SU-DHL-6 (cell line): ENCODE data around the gene SLC25A44.

ENCODE experiments used
- H2AFZ ChIP-seq: fragments of 200-600 bp; sonication (generic); 2 replicates; pipeline ENCODE4 v1.6.1; 2014; ENCODE audit warnings: low read depth, mild to moderate bottlenecking, moderate library complexity, mixed read lengths, antibody characterized with exemption, low read length; ENCODE audit not compliant: severe bottlenecking
- H3F3A ChIP-seq: fragments of 200-600 bp; shearing (Covaris generic); 2 replicates; pipeline ENCODE4 v1.6.0; 2016; ENCODE audit warnings: antibody characterized with exemption, mild to moderate bottlenecking; ENCODE audit not compliant: insufficient read depth
- H3K27ac ChIP-seq: fragments of 200-600 bp; sonication (generic); 2 replicates; pipeline ENCODE4 v1.5.1; 2016; ENCODE audit warnings: low read depth, mild to moderate bottlenecking, low read length, moderate library complexity, mixed read lengths
- H3K27me3 ChIP-seq: fragments of 200-600 bp; sonication (generic), shearing (Covaris generic); 2 replicates; pipeline ENCODE4 v1.6.0; 2014; ENCODE audit warnings: mild to moderate bottlenecking, low read length
- H3K36me3 ChIP-seq: fragments of 200-600 bp; sonication (generic); 2 replicates; pipeline ENCODE4 v1.6.1; 2014; ENCODE audit warnings: mild to moderate bottlenecking, low read length, mixed read lengths
- H3K4me2 ChIP-seq: fragments of 300-600, 200-600 bp; shearing (Covaris generic), sonication (generic); 2 replicates; pipeline ENCODE4 v1.6.0; 2014; ENCODE audit warnings: low read length, low read depth, mild to moderate bottlenecking; ENCODE audit not compliant: poor library complexity, severe bottlenecking
- H3K4me3 ChIP-seq: fragments of 200-600 bp; sonication (generic); 2 replicates; pipeline ENCODE4 v1.5.1; 2014; ENCODE audit warnings: antibody characterized with exemption, low read length, mild to moderate bottlenecking, mixed read lengths; ENCODE audit not compliant: insufficient read depth, poor library complexity, severe bottlenecking
- H3K79me2 ChIP-seq: fragments of 200-600 bp; sonication (generic); 2 replicates; pipeline ENCODE4 v1.6.1; 2014; ENCODE audit warnings: mild to moderate bottlenecking, low read length, moderate library complexity; ENCODE audit not compliant: insufficient read depth
- H3K9ac ChIP-seq: fragments of 200-600 bp; sonication (generic); 2 replicates; pipeline ENCODE4 v1.7.0; 2014; ENCODE audit warnings: mild to moderate bottlenecking, low read length
- H3K9me2 ChIP-seq: fragments of 200-600 bp; sonication (generic); replicated peaks from 2 replicates; pipeline ENCODE4 v1.6.1; 2014; ENCODE audit warnings: low read length; ENCODE audit not compliant: insufficient read depth
- H3K9me3 ChIP-seq: fragments of 200-600 bp; sonication (generic); 2 replicates; pipeline ENCODE4 v1.6.1; 2014; ENCODE audit warnings: low read length, mixed read lengths; ENCODE audit not compliant: insufficient read depth
- H4K20me1 ChIP-seq: fragments of 200-600 bp; sonication (generic); 2 replicates; pipeline ENCODE4 v1.6.1; 2014; ENCODE audit warnings: low read depth, mild to moderate bottlenecking, antibody characterized with exemption, low read length, moderate library complexity, mixed read lengths
- CTCF ChIP-seq: fragments of 200-600 bp; sonication (generic); IDR thresholded peaks from one replicate; pipeline ENCODE4 v1.5.1; 2017; ENCODE audit warnings: antibody characterized with exemption, mild to moderate bottlenecking, low read length, moderate library complexity; ENCODE audit not compliant: insufficient read depth, poor library complexity, severe bottlenecking
- EZH2phosphoT487 ChIP-seq: fragments of 200-600 bp; sonication (generic), shearing (Covaris generic); conservative IDR thresholded peaks from 2 replicates; pipeline ENCODE4 v1.6.1; 2018; ENCODE audit warnings: mild to moderate bottlenecking, antibody characterized with exemption, low read length, moderate library complexity, mixed read lengths

Gene SLC25A44

DNA sequence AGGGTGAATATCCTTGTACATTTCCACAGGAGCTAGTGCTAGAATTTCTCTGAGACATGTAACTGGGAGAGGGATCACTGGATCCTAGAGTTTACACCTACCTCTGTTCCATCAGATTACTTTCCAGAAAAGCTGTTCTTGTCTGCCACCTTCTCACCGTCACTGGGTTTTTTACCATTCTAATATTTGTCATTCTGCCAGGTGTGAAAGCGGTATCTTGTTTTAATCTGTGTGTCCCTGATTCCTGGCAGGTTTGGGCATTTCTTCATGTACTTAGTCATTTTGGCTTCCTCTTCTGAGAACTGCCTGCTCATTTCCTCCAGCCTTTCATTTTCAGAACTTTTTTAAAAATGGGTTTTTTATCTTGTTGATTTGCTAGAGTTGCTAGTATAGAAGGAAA, 24.0 kb downstream of the SLC25A44 start:
- Histone ChIP-seq H3K27ac (no peak overlapping the region), H3K9ac (no peak overlapping the region)

GRCh38 chr1:156220226-156220625, 26.3 kb downstream of the SLC25A44 start:
- H3K27ac ChIP-seq: no peak overlapping the region

More for the DNA sequence above, 24.0 kb downstream of the SLC25A44 start:
- TF ChIP-seq EZH2phosphoT487: no peak
- TF ChIP-seq CTCF: no peak
- H3K9me3 ChIP-seq: no peaks in the 10 kb centered on the region
- H3K36me3 ChIP-seq: no peaks in the 10 kb centered on the region
- no peak overlapping the region for H2AFZ ChIP-seq
- H4K20me1 ChIP-seq: no peaks in the 10 kb centered on the region
- H3K79me2 ChIP-seq: peaks cover 35% of the 10 kb centered on the region
- no peak overlapping the region for H3K4me3 ChIP-seq
- H3K27me3 ChIP-seq: no peaks in the 10 kb centered on the region
- H3K9me2 ChIP-seq: no peaks in the 10 kb centered on the region
- no peaks in the 10 kb centered on the region; the same call in 1 of the 2 replicates for H3F3A ChIP-seq
- H3K4me2 ChIP-seq: no peak overlapping the region

GRCh38 chr1:156221986-156222692, 28.2 kb downstream of the SLC25A44 start:
- H3K27ac ChIP-seq: no peak overlapping the region
- H3K27me3 ChIP-seq: no peaks in the 10 kb centered on the region
- no peaks in the 10 kb centered on the region for H4K20me1 ChIP-seq
- no peaks in the 10 kb centered on the region for H3K9me2 ChIP-seq
- H2AFZ ChIP-seq: no peak overlapping the region
- TF ChIP-seq EZH2phosphoT487: no peak
- no peak for TF ChIP-seq CTCF
- H3K4me2 ChIP-seq: no peak overlapping the region
- peaks cover 4% of the 10 kb centered on the region; the same call in 1 of the 2 replicates for H3F3A ChIP-seq
- H3K9me3 ChIP-seq: no peaks in the 10 kb centered on the region
- peaks cover 17% of the 10 kb centered on the region for H3K79me2 ChIP-seq
- no peak overlapping the region for H3K4me3 ChIP-seq
- H3K36me3 ChIP-seq: 0 out of 2 replicates have a peak, but pooled peaks cover 2% of the 10 kb centered on the region
- no peak overlapping the region for H3K9ac ChIP-seq

More at GRCh38 chr1:156220226-156220625, 26.3 kb downstream of the SLC25A44 start:
- Histone ChIP-seq H3K36me3 (0 out of 2 replicates have a peak, but pooled peaks cover 2% of the 10 kb centered on the region), H3K27me3 (no peaks in the 10 kb centered on the region), H3K9me2 (no peaks in the 10 kb centered on the region), H3K9ac (no peak overlapping the region), H4K20me1 (no peaks in the 10 kb centered on the region), H3K4me2 (no peak overlapping the region), H3K79me2 (peaks cover 17% of the 10 kb centered on the region), H3K9me3 (no peaks in the 10 kb centered on the region), H3F3A (peaks cover 4% of the 10 kb centered on the region; the same call in 1 of the 2 replicates), H2AFZ (no peak overlapping the region), H3K4me3 (no peak overlapping the region)
- TF ChIP-seq CTCF (no peak), EZH2phosphoT487 (no peak)
